ENCODE results near the gene KRT36. TPM values are rescaled to one million over a fixed set of nuclear protein-coding genes. Genes with fewer than 3 reads are reported as not detected.

The KRT36 gene
- not detected in 2 replicates for total RNA-seq
- long read RNA-seq = 0 reads

- no peak within 1 kb of the TSS for H3K4me3 Mint-ChIP-seq
- DNase-seq (ENCODE audit: low read depth, low spot score) = no peak
- peaks cover 14% of the 10 kb centered on the region for H3K4me1 Mint-ChIP-seq
- H3K27ac Mint-ChIP-seq (ENCODE audit: unreplicated experiment) = no peak within 1 kb of the TSS
- H3K9me3 Mint-ChIP-seq = no peaks in the 10 kb centered on the region
- TF ChIP-seq CTCF (conservative IDR thresholded peaks at IDR 0.05) = no peak
- H3K27me3 Mint-ChIP-seq (ENCODE audit: low read depth) = no peaks in the 10 kb centered on the region
- no peaks in the 10 kb centered on the region for H3K36me3 Mint-ChIP-seq (ENCODE audit: low read depth)
Observed at GRCh38 chr17:41489531-41489930, at the start of gene KRT36. Gene KRT36, minus strand, starts transcription at chr17:41489910. Its CDS starts 46 bp downstream, at chr17:41489864.

GRCh38 chr17:41539071-41539492 lies 49.4 kb upstream of the KRT36 start:
- H3K27me3 Mint-ChIP-seq (ENCODE audit: low read depth) = peaks cover 6% of the 10 kb centered on the region
- H3K4me1 Mint-ChIP-seq = no peaks in the 10 kb centered on the region
- H3K27ac Mint-ChIP-seq (ENCODE audit: unreplicated experiment) = no peak overlapping the region
- no peaks in the 10 kb centered on the region for H3K36me3 Mint-ChIP-seq (ENCODE audit: low read depth)
- TF ChIP-seq CTCF (conservative IDR thresholded peaks at IDR 0.05) = no peak
- no peak for DNase-seq (ENCODE audit: low read depth, low spot score)
- no peak overlapping the region for H3K4me3 Mint-ChIP-seq
- H3K9me3 Mint-ChIP-seq = no peaks in the 10 kb centered on the region

- Mint-ChIP-seq H3K4me3 (no peak overlapping the region), H3K36me3 (ENCODE audit: low read depth) (no peaks in the 10 kb centered on the region), H3K27me3 (ENCODE audit: low read depth) (peaks cover 6% of the 10 kb centered on the region), H3K9me3 (no peaks in the 10 kb centered on the region), H3K27ac (ENCODE audit: unreplicated experiment) (no peak overlapping the region), H3K4me1 (no peaks in the 10 kb centered on the region)
- DNase-seq (ENCODE audit: low read depth, low spot score) = no peak
- no peak for TF ChIP-seq CTCF (conservative IDR thresholded peaks at IDR 0.05)
Observed at GRCh38 chr17:41538565-41538991, 48.9 kb upstream of the KRT36 start.

GRCh38 chr17:41537990-41538389 lies 48.3 kb upstream of the KRT36 start:
- H3K9me3 Mint-ChIP-seq = no peaks in the 10 kb centered on the region
- H3K27ac Mint-ChIP-seq (ENCODE audit: unreplicated experiment) = no peak overlapping the region
- H3K36me3 Mint-ChIP-seq (ENCODE audit: low read depth) = no peaks in the 10 kb centered on the region
- no peak for TF ChIP-seq CTCF (conservative IDR thresholded peaks at IDR 0.05)
- no peak for DNase-seq (ENCODE audit: low read depth, low spot score)
- peaks cover 9% of the 10 kb centered on the region for H3K27me3 Mint-ChIP-seq (ENCODE audit: low read depth)
- no peaks in the 10 kb centered on the region for H3K4me1 Mint-ChIP-seq
- H3K4me3 Mint-ChIP-seq = no peak overlapping the region

- no peak for TF ChIP-seq CTCF (conservative IDR thresholded peaks at IDR 0.05)
- peaks cover 13% of the 10 kb centered on the region for H3K27me3 Mint-ChIP-seq (ENCODE audit: low read depth)
- H3K4me3 Mint-ChIP-seq = no peak overlapping the region
- H3K27ac Mint-ChIP-seq (ENCODE audit: unreplicated experiment) = peak overlapping the region; percentile 19
- H3K36me3 Mint-ChIP-seq (ENCODE audit: low read depth) = no peaks in the 10 kb centered on the region
- DNase-seq (ENCODE audit: low read depth, low spot score) = no peak
- no peaks in the 10 kb centered on the region for H3K9me3 Mint-ChIP-seq
- H3K4me1 Mint-ChIP-seq = no peaks in the 10 kb centered on the region
Observed at GRCh38 chr17:41537614-41537954, 47.9 kb upstream of the KRT36 start.

Measured in neural crest cell (in vitro differentiated cells).